ENCODE data around the gene NR0B1.

Gene NR0B1

GRCh38 chrX:30262763-30263162 lies 46.4 kb downstream of the NR0B1 start:
- no peak for DNase-seq

DNA sequence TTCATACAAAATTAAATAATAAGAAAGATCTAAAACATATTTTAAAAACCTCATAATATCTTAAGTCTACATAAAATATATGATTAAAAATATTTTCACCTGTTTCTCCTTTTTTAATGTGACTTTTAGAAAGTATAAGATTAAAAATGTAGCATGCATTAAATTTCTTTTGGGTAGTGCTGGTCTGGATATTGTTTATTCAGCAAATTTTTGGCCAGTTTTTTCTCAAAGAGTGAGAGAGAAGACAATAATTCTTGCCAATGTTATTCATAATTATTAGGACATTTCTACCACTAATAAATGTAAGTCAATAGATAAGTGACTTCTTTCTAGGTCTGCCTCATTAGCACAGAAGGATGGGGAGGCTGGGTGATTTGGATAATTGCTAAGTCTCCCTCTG lies 48.2 kb downstream of the NR0B1 start:
- no peak for DNase-seq

DNA sequence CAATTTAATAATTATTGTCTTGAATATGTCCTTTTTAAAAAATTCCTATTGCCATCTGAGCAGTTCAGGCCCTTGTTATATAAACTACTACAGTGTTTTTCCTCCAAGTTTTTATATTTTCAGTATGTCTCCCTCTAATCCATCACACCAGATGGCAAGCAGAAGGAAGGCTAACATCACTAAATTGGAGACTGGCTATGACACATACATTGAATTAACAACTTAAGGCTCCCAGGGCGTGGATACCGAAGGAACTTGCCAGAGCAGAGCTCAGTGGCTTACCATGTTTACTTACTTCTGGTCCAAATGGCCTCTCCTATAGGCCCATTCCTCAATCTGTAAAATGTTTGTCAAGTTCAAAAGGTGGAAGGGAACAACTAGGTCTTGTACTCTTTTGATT lies 49.3 kb downstream of the NR0B1 start:
- no peak for DNase-seq
